NCI-H2107 treated with DMSO at 0.1 percent for 48 hours (cell line): ENCODE measurements around the gene SLC4A4.

ENCODE experiments used
- DNase-seq: peaks from one replicate; lab custom pipeline; 2025; ENCODE audit not compliant: unreplicated experiment; lab: John Stamatoyannopoulos, UW

The SLC4A4 gene

GRCh38 chr4:71468116-71468710, 129.4 kb downstream of the SLC4A4 start:
- DNase-seq = no peak

- no peak for DNase-seq
Measured at GRCh38 chr4:71469541-71469940, 130.7 kb downstream of the SLC4A4 start.

- no peak for DNase-seq
Measured at GRCh38 chr4:71470524-71470923, 131.7 kb downstream of the SLC4A4 start.

- no peak for DNase-seq
Measured at GRCh38 chr4:71472946-71473345, 134.1 kb downstream of the SLC4A4 start.

- no peak for DNase-seq
Measured at GRCh38 chr4:71473541-71474240, 134.9 kb downstream of the SLC4A4 start.

- no peak for DNase-seq
Measured at GRCh38 chr4:71474731-71475130, 135.9 kb downstream of the SLC4A4 start.

GRCh38 chr4:71476240-71476639, 137.4 kb downstream of the SLC4A4 start:
- no peak for DNase-seq

- DNase-seq = no peak
Measured at GRCh38 chr4:71486550-71487343, 147.9 kb downstream of the SLC4A4 start.

GRCh38 chr4:71487344-71487920, 148.6 kb downstream of the SLC4A4 start:
- no peak for DNase-seq

GRCh38 chr4:71494539-71494938, 155.7 kb downstream of the SLC4A4 start:
- no peak for DNase-seq

GRCh38 chr4:71495454-71495853, 156.6 kb downstream of the SLC4A4 start:
- DNase-seq = no peak

- DNase-seq = peak; percentile 55
Measured at GRCh38 chr4:71497078-71497477, 158.3 kb downstream of the SLC4A4 start.

- peak; percentile 28 for DNase-seq
Measured at GRCh38 chr4:71498002-71498401, 159.2 kb downstream of the SLC4A4 start.

- no peak for DNase-seq
Measured at GRCh38 chr4:71498625-71499024, 159.8 kb downstream of the SLC4A4 start.

GRCh38 chr4:71501992-71502391, 163.2 kb downstream of the SLC4A4 start:
- DNase-seq = no peak

GRCh38 chr4:71518283-71518989, 179.6 kb downstream of the SLC4A4 start:
- DNase-seq = no peak

- no peak for DNase-seq
Measured at GRCh38 chr4:71520308-71520707, 181.5 kb downstream of the SLC4A4 start.

GRCh38 chr4:71520850-71521249, 182.0 kb downstream of the SLC4A4 start:
- no peak for DNase-seq

- DNase-seq = no peak
Measured at GRCh38 chr4:71524756-71525155, 185.9 kb downstream of the SLC4A4 start.

- no peak for DNase-seq
Measured at GRCh38 chr4:71526637-71527406, 188.0 kb downstream of the SLC4A4 start.
